Forelimb muscle (tissue), 1 donor: Measurements from ENCODE around the gene CIITA. TPM values are rescaled to one million over a fixed set of nuclear protein-coding genes. Genes with fewer than 3 reads are reported as not detected.
A peak's percentile ranks its signal among the peaks of the same experiment; 100 is the strongest.
"Not testable (repeated sequence)": the region's sequence is repeated elsewhere in the genome, so short reads cannot be mapped to it uniquely, and the experiment has no call there.

Experiments
- DNase-seq: peaks from one replicate; pipeline ENCODE4 v3.0.0-alpha.2; 2013; ENCODE audit warnings: low read depth
- polyA plus RNA-seq: library from polyadenylated mRNA; unstranded; fragments of 120-200 nt; gene quantifications from one replicate; pipeline ENCODE4 v1.2.1, GENCODE V29; 2013; ENCODE audit not compliant: insufficient read length

The CIITA gene
- polyA plus RNA-seq, 1 donor: 3.2 TPM

- no peak for DNase-seq
These were observed 58.4 kb downstream of the CIITA start for GRCh38 chr16:10935226-10935915.

GRCh38 chr16:10936272-10936984 is 59.4 kb downstream of the CIITA start:
- DNase-seq: no peak

DNA sequence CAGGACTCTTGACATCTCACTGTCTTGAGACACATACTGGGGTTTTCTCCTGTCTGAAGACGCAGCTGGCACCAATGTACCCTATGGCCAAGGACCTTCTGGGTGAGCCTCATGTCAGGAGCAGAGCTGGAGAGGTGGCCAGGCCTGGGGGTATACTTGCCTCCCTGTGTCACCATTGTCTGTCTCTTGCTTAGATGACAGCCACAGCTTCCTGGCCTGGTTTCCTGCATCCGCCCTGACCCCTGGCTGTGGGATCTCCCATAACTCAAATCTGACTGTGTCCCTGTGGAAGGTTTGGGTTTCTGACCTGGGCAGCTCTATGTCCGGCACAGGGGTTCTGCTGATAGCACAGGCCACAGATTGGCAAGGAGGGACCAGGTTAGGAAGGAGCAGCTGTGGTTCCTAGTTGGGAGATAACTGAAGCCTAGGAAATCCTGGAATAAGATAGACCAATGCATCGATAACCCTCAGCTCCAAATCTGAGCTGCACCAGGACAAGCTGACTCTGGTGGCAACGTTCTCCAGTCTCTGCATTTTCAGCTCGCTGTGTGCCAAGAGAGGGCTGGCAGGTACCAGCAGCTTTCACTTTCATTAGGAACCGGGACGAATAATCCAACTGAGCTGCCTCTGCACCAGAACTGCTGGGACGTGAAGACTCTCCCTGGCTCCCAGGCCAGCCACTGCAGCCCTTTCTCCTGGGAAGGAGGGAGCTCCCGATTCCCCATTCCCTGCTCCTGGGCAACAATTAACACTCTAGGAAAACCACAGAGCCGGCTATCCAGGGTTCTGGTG is 60.3 kb downstream of the CIITA start:
- no peak for DNase-seq

- DNase-seq: no peak
These were observed 61.3 kb downstream of the CIITA start for GRCh38 chr16:10938321-10938720.

- DNase-seq: no peak
These were observed 62.0 kb downstream of the CIITA start for GRCh38 chr16:10938796-10939648.

DNA sequence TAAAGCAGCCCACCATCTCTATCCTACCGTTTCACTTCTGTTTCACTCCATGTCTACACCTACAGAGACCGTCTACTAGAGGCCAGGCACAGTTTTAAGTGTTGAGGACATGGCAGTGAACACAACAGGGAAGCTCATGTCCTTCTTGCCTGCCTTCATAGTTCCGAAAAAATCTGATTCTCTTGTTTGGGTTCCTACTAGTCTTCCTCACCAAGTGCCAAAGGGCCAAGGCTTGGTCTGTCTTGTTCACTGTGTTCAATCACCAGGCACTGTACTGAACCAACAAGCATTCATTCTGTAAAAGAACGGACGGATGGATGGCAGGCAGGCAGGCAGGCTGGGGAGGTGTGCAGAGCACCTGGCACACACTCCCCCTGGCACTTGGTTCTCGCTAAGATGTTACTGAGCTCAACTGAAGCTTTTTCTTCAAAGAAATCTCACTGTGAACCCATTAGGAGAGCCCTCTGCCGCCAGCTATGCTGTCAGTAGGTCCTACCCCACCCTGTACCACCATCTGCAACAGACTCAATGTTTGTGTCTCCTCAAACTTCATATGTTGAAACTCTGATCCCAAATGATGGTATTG is 62.7 kb downstream of the CIITA start:
- DNase-seq: no peak

- DNase-seq: no peak
These were observed 63.6 kb downstream of the CIITA start for GRCh38 chr16:10940501-10941079.

DNA sequence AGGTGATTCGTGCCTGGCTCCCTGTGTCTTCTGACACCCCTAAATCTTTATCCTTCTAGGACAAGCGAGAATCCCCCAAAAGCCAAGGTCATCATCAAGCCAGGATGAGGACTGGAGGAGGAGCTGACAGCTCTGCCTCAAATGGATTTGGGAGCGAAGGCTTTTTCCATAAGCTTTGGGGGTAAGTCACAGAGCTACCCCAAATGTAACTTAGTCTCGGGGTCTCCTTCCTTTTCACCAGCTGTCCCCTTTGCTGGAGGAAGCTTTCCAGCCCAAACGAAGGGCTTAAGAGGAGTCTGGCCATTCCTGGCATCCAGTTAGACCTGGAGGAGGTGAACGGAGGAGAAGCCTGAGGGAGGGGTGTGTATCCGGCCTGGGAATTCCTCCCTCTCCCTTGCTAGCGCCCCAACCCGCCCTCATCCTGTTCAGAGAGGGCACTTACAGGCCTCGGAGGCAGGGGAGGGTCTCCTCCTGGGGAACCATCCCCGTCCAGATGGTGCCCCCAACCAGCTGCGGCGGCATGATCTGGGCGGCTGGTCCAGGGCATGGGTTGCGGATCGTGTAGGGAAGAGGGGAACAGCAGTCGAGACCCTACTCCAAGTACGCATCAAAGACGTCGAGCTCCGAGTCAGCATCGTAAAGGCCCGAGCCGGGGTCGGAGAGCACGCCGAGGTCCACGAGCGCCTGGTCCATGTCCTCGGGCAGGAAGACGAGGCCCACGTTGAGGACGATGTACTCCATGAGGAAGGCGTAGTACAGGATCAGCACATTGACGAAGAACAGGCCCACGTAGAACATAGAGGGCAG is 64.3 kb downstream of the CIITA start:
- DNase-seq: no peak

GRCh38 chr16:10941935-10942351 is 64.9 kb downstream of the CIITA start:
- not testable (repeated sequence) for DNase-seq

GRCh38 chr16:10942352-10943063 is 65.5 kb downstream of the CIITA start, which contains the start of gene DEXI:
DEXI (minus strand) TSS chr16:10942468; CDS start chr16:10942005, 463 bp downstream.
- peak; percentile 73 for DNase-seq

- no peak for DNase-seq
These were observed 66.0 kb downstream of the CIITA start for GRCh38 chr16:10943064-10943353.

DNA sequence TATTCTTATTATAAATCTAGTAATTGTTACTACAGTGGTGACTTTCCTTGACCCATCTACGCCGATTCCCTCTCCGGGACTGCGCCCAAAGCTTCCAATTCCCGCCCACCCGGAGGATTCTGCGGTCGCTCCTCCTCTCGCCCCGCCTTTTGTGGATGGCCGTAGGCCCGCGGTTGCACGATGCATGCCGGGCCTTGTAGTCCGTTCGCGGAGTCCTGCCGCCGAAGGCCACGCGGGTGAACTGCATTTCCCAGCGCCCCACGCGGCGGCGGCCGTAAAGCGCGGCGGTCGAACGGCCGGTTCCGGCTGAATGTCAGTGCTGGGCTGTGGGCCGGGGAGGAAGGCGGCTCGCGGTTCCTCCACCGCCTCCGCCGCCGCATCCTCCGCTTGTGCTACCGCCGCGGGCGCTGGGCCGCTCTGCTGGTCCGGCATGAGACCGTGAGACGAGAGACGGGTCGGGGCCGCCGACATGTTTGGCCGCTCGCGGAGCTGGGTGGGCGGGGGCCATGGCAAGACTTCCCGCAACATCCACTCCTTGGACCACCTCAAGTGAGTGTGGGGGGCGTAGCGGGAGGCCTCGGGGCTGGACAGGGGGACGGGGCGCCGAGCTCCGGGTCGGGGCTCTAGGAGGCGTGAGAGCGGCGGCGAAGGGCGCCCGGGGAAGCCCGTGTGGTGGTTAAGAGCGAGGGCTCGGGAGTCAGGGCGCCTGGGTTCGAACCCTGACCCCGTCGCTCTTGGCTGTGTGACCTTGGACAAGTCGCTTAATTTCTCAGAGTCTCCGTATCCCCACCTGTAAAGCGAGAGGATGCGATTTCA is 67.5 kb downstream of the CIITA start, which contains the start of gene CLEC16A:
Gene CLEC16A, plus strand, starts transcription at position 316 of the 816 bp plus-strand sequence. Its CDS starts 154 bp downstream, at position 470.
- DNase-seq: peak; percentile 88

DNA sequence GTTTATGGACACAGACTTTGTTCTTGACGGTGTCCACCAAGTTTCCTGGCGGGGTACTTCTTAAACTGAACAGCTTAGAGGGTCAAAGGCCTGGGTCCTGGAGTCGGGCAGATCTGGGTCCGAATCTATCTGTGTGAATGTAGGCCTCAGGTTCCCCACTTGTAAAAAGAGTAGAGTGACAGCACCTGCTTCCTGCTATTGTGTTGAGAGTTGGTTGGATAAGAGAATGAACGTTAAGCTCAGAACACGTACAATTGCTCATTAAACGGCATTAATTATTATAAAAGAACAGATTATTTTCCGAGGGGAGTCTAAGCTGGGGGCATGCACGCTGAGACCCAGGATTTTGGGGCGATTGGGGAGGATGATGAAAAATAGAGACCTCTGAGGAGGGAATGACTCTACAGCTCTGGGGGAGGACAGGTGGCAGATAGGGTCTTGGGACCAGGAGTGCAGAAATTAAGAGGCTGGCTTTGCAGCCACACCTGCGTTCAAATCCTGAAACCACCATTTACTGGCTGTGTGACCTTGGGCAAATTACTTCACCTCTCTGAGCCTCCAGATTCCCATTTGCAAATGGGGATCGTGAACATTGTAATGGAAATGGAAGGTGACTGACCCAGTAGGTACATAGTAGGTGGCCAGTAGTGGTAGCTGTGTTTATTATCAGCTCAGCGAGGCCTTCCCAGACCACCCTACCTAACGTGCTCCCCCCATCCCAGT is 68.2 kb downstream of the CIITA start:
- DNase-seq: no peak

- DNase-seq: no peak
These were observed 69.3 kb downstream of the CIITA start for GRCh38 chr16:10946308-10946707.

DNA sequence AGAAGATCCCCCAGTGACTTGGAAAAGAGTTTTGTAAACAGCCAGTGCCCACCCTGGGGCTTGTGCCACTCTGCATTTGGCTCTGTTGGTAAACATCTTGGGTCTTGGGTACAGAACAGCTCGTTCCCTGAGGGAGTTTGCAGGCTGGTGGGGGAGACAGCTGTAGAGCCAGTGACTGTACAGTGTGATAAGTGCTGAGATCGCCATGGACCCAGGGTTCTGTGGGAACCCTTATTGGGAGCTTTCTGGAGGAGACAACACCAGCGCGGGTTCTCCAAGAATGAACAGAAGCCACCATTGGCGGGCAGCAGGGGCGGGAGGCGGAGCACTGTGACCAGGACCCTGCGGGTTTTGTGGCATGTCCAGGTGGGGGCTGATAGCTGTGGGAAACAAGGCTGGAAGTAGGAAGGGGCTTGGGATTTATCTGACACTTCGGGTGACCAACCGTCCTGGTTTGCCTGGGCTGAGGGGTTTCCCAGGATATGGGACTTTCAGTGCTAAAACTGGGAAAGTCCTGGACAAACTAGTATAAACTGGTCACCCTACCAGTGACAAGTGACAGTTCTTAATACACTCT is 70.3 kb downstream of the CIITA start:
- DNase-seq: no peak

DNA sequence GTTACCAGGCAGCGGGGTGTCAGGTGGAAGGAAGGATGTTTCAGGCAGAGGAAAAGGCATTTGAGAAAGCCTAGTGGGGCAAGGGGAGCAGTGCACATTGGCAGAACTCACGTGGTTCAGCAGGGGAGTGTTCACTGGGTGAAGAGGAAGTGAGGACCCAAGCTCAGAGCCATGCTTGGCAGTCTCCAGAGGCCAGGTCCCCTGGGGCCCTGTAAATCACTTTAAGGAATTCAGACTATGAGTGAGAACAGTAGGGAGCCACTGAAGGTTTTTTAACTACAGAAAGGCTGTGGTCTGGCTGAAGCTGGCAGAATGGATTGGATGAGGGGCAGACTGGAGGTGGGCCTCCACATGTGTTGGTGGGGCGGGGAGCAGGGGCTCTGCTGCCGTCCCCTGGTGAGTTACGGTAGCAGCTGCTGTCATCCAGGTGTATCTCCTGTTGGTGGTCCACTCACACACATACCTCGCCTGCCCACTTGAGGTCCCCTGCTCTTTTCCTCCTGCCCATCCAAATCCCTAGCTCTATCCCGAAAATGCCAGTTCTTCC is 72.5 kb downstream of the CIITA start:
- no peak for DNase-seq

GRCh38 chr16:10950393-10950792 is 73.4 kb downstream of the CIITA start:
- DNase-seq: no peak
